ENCODE measurements around the gene RAPGEF4.

DNA sequence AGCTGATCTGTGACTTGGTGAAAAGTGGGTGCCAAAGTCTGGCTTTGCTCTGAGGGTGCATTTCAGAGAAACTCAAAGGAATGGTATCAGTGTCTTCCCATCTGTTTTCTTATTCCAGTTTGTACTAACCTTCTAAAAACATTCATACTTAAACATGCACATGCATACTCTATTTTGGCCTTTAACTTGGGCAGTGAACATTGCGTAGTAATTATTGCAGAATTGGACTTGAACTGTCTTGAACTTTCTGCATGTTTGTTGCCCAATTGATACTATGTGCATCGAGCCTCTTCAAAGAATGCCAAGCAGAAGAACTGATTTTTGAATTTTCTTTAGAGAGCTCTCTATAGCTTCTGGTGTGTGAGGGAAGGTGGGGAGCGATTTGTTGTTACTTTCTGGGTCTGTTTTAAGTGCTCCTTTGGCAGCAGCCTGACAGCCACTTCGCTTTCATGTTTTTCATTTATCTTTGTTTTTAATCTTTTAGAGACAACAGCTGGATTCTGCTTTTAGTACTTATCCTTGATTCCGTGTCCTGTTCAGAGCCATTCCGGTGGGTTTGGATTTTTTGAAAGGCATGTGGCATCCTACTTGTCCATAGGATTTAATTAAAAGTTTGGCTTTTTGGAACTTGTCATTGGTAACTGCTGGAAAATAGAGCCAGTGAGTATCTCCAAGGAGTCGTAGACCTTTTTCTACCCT lies 159.2 kb downstream of the RAPGEF4 start:
- TF ChIP-seq POLR2A (IDR thresholded peaks at IDR 0.05; ENCODE audit: low read depth, low read length) (no peak), TAF1 (IDR thresholded peaks at IDR 0.05; ENCODE audit: borderline replicate concordance, low read depth, low read length) (no peak)
